CD4-positive, alpha-beta T cell treated with Interleukin-21 for 1 hour (primary cell): ENCODE results near the gene MYH9.

ENCODE experiments used
- DNase-seq: peaks from one replicate; pipeline ENCODE4 v3.0.0-alpha.2; 2020

The MYH9 gene

GRCh38 chr22:36344106-36344827 is 43.5 kb downstream of the MYH9 start:
- DNase-seq, result no peak

GRCh38 chr22:36343720-36344105 is 44.1 kb downstream of the MYH9 start:
- DNase-seq, result no peak

GRCh38 chr22:36343070-36343719 is 44.6 kb downstream of the MYH9 start:
- DNase-seq, result no peak

GRCh38 chr22:36341640-36342041 is 46.1 kb downstream of the MYH9 start:
- DNase-seq, result no peak

DNA sequence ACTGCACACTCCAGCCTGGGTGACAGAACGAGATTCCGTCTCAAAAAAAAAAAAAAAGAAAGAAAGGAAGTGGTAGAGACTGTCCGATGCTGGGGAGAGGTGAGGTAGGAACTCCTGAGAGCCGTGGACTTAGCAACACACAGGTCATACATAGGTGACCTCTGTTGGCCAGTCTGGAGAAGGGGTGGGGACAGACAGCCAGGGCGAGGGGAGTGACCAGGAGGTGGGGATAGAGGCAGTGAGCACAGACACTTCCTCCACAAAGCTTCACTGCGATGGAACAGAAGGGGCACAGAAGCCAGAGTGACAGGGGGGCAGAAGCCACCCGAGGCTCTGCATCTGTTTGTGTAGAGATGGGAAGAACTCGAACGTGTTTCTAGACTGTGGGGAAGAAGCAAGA is 47.1 kb downstream of the MYH9 start:
- DNase-seq, result no peak

DNA sequence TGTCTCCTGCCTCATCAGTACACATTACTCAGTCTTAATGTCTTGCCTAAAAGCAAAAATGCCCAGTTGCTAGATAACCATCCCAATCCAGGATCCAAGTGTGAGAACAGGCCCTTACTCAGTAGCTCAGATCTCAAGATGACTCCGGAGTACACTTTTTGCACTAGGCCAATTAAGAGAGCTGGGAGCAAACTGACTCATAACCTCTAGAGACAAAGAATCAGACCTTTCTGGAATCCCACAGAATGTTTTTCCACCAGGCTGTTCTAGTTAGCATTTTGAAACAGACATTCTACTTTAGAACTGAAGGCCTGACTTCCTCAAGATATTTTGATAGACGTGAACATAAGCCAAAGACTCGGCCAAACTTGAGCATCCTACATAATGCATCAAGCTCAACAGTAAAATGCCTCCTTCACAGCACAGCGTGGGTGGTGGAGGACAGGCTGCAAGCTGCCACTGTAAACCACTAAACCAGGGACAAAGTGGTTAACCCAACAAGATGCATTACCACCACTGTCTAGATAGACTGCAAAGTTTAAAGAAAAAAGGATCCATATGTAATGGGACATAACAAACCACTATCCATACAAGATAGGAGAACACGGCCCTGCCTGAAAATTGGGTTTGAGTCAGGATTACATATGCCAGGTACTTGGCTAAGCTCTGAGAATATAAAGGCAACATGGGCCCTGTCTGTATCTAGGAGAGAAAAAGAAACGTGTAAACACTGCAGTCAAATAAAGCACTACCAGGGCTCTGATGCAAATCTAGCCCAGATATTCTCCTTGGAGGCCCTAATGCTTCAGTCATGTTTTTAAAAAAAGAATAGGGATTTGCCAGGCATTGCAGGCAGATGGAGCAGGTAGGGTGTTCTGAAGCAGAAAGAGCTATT is 48.3 kb downstream of the MYH9 start:
- DNase-seq, result no peak

GRCh38 chr22:36337365-36338130 is 50.2 kb downstream of the MYH9 start:
- no peak for DNase-seq

GRCh38 chr22:36336246-36337182 is 51.3 kb downstream of the MYH9 start:
- DNase-seq, result no peak

DNA sequence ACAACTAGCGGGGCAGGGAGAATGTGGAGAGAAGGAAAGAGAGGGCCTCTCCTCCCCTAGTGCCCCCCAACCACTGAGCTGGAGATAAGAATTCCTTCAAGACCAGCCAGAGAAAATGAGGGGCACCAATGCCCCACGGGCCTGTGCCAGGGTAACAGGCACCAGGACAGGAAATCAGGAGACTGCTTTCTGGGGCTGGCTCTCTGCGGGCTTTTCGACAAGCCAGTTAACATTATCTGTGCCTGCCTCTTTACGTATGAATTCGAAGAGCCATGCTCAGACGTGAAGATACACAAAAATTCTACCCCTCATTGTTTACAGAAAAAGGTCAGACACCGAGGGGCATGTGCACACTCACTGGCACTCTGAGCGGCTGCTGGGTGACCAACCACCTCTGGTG is 52.1 kb downstream of the MYH9 start:
- no peak for DNase-seq

DNA sequence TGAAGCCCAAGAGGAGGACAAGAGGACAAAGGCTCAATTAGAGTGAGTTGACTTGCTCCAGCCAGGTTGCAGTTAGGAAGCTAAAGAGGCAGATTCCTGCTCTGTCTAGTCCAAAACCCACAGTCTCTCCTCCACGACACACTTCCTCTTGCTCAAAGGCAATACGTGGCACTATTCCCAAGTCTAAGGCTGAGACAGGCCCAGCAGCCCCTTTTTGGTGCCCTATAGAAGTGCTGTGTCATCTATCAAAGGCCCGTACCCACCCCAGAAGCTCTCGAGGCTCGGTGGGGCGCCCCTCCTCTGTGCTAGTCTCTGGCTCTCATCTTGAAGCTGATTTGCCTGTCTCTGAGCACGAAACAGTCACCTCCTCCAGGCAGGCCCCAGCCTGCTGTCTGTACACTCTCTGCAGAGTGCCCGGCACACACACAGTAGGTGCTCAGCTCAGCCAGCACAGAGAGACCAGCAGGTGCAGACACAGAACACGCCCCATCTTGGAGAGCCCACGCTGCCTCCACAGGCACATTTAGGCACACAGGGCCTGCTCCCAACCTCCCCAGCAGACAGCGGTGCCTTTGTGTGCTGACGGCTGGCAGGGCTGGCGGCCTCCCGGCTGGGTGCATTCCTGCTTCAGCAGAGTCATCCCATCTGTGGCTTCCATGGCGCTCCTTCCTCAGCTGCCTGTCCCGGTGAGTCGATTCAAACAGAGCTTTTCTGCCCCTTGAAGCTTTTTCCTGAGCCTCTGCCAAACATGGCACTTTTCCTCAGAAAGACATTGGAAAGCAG is 52.8 kb downstream of the MYH9 start:
- DNase-seq, result peak; percentile 48

GRCh38 chr22:36334081-36334820 is 53.5 kb downstream of the MYH9 start:
- DNase-seq, result peak; percentile 37

GRCh38 chr22:36333644-36334043 is 54.1 kb downstream of the MYH9 start:
- DNase-seq, result no peak

DNA sequence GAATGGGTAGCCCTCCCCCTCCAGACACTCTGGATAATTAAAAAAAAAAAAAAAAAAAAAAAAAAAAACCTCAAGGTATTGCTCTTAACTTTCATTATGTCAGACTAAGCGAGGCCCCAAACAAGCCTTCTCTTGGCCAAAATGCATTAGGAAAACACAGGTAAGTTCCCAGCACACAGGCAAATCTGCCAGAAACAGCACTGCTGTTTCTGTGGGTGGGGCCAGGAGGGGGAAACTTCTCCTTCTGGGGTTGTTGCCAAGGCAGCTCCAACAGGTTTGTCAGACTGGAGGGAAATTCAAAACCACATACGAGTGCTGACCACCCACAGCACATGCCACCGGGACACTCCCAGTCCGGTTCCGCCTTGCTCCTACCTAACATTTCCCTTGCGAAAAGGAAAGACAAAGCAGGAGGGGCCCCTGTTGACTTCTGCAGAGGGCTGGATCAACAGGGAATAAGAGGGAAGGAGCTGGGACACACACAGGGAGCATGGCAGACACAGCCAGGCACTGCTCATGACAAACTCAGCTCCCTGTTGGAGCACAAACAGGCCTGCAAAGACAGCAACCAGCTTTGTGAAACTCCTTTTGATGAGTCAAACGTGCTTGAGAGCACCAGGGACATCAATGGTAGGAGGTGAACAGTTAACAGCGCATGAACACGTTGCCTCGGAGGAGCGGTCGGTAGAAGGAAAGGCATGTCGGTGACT is 55.0 kb downstream of the MYH9 start:
- peak; percentile 66 for DNase-seq

DNA sequence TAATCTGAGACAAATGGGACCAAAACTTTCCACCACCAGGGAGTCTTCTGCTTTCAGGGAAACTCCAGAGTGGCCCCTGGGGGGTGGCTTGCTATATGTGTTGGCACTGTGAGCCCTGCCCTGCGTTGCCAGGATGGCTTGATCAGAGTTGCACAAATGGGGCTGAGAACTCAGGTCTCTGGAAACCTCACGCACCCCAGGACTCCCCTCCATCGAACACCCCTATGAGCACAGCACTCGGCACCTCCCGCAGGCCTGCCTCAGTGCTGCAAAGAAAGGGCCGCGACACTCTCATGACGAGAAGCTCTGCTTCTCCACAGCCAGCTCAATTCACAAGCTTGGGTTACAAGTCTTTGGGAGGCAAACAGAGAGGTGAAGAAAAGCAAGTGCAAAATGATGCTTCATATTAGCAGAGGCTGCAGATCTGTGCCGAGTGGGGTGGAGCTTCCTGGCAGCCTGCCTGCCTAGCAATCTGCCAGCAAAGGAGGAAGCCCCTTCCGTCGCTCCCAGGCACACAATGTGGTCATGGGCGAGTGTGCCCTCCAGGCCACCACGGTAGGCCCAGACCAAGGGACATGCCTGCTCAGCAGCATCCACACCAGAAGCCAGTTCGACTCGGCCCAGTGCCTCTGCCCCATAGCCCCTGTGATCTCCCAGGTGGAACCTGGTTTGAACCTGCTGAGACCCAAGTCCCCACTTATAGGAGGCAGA is 55.7 kb downstream of the MYH9 start:
- peak; percentile 70 for DNase-seq

- DNase-seq, result peak; percentile 84
Observed at GRCh38 chr22:36331306-36331911, 56.4 kb downstream of the MYH9 start.

DNA sequence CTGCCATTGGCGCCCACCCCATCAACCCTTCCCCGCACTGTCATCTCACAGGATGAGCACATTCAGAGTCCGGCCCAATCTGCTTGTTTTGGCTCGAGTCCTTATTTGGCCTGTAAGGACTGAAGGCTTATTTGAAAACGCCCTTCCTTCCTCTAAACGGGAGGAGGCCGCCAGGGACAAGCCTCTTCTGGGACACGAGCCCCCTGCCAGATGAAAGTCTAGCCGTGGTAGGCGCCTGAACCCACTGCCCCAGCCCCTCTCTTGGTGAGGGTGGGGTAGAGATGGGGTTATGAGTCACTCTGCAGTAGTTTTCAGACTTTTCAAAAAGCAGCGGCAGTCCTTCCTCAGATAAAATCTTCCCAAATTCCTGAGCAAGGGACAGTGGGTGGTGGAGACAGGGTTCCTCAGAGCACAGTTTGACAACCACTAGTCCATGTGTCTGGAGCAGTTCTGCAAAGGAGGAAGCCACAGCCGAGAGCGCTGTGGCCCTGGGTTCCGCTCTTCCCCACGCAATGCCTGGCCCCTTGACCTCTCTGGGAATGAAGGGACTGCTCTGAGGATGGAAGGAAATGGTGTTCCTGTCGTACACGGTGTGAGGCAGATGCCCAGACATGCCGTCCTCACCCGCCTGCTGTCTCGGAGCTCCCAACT is 57.0 kb downstream of the MYH9 start:
- DNase-seq, result no peak

DNA sequence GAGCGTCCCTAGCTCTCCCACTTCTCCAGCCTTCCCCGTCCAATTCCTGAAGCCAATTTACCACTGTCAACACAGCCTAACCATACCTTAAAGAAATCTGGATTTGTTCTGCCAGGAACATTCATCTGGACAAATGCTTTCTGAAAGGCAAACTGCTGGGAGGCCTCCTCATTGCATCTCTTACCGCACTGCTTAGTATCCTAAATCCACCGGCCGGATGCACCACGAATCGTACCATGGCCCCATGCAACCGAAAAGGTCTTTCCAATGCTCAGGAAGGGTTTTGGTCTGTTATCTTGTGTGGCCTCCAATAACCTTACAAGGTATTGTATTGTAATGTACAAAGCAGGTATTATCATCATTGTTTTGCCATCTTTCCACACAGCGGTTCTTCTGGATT is 57.6 kb downstream of the MYH9 start:
- DNase-seq, result no peak
